PFSK-1 (cell line): ENCODE data around the gene CYB561D1.

Experiments used
- FOXP2 ChIP-seq: optimal IDR thresholded peaks from 2 replicates; pipeline ENCODE3; 2011; ENCODE audit warnings: borderline replicate concordance, control low read depth, inconsistent platforms; ENCODE audit not compliant: insufficient read depth; ENCODE audit errors: extremely low read length, extremely low read depth
- POLR2AphosphoS5 ChIP-seq: IDR thresholded peaks from 2 replicates; pipeline ENCODE4 v1.6.1; 2012; ENCODE audit warnings: low read depth, mild to moderate bottlenecking, control low read depth, low read length, moderate library complexity
- SIN3A ChIP-seq: IDR thresholded peaks from 2 replicates; pipeline ENCODE4 v1.6.1; 2012; ENCODE audit warnings: mild to moderate bottlenecking, low read length, moderate library complexity, borderline replicate concordance; ENCODE audit not compliant: insufficient read depth
- TAF1 ChIP-seq: IDR thresholded peaks from 2 replicates; pipeline ENCODE4 v1.6.1; 2012; ENCODE audit warnings: low read length, control low read depth, borderline replicate concordance; ENCODE audit not compliant: insufficient read depth
- TF ChIP-seq, protein P1 (sequence below), 2 experiments: IDR thresholded peaks; 2 replicates each; pipeline versions ENCODE4 v1.6.1 to v1.8.0; 2011 to 2012; ENCODE audit warnings: low read depth in 2 of 2, low read length in 2 of 2, control low read depth in 1 of 2, inconsistent platforms in 1 of 2, mild to moderate bottlenecking in 1 of 2, moderate library complexity in 1 of 2; ENCODE audit not compliant: insufficient read depth in 1 of 2

The CYB561D1 gene

DNA sequence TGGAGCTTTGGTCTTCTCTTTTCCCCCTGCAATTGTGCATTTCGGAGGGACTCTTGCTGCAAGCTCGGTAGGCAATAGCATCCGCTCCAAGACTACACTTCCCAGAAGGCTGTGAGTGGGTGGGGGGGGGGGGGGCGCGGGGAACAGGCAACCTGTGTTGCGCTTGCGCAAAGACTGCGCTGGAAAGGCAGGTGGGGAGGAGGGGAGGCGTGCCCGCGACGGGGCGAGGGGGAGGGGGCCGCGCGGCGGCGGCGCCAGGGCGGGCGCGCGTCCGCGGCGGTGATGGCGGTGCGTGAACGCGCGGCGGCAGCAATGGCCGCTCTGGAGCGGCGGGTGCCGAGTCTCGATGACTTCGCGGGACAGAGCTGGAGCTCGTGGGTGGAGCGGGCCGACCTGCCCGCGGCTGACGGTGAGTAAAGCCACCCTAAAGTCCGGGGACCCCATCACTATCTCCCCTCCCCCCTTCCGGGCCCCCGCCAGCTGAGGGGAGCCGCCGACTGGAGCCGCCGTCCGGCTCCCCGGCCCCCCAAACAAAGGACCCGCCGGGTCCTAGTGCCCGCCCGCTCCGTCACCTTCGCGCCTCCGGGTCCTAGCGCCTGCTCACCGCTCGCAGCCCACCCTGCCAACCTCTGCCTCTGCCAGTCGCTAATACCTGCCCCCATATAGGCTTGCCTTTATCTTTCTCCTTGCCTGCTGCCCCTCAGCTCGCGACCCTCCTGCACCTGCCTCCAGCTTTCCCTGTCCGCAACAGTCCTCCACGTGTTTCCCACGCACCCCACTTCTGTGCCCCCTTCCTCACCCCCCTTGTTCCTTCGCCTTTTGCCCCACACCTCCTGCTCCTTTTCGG, 10.0 kb upstream of the CYB561D1 start, which contains the start of gene ATXN7L2:
Gene ATXN7L2 (plus strand): TSS at position 234 of the 847 bp plus-strand sequence. CDS start 49 bp downstream, at position 283.
- TF ChIP-seq FOXP2 (peak; percentile 9), TAF1 (peak; percentile 92), SIN3A (peak; percentile 69; the same call in 1 of the 2 replicates), POLR2AphosphoS5 (peak; percentile 48; the same call in 1 of the 2 replicates)
- TF ChIP-seq, protein P1, sequence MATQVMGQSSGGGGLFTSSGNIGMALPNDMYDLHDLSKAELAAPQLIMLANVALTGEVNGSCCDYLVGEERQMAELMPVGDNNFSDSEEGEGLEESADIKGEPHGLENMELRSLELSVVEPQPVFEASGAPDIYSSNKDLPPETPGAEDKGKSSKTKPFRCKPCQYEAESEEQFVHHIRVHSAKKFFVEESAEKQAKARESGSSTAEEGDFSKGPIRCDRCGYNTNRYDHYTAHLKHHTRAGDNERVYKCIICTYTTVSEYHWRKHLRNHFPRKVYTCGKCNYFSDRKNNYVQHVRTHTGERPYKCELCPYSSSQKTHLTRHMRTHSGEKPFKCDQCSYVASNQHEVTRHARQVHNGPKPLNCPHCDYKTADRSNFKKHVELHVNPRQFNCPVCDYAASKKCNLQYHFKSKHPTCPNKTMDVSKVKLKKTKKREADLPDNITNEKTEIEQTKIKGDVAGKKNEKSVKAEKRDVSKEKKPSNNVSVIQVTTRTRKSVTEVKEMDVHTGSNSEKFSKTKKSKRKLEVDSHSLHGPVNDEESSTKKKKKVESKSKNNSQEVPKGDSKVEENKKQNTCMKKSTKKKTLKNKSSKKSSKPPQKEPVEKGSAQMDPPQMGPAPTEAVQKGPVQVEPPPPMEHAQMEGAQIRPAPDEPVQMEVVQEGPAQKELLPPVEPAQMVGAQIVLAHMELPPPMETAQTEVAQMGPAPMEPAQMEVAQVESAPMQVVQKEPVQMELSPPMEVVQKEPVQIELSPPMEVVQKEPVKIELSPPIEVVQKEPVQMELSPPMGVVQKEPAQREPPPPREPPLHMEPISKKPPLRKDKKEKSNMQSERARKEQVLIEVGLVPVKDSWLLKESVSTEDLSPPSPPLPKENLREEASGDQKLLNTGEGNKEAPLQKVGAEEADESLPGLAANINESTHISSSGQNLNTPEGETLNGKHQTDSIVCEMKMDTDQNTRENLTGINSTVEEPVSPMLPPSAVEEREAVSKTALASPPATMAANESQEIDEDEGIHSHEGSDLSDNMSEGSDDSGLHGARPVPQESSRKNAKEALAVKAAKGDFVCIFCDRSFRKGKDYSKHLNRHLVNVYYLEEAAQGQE (IDR thresholded peaks at IDR 0.05; ENCODE audit: insufficient read depth in 1 of 2, low read depth in 2 of 2, low read length in 2 of 2), result peak; percentile 26 to 37; a peak in 2 of 4 replicates

DNA sequence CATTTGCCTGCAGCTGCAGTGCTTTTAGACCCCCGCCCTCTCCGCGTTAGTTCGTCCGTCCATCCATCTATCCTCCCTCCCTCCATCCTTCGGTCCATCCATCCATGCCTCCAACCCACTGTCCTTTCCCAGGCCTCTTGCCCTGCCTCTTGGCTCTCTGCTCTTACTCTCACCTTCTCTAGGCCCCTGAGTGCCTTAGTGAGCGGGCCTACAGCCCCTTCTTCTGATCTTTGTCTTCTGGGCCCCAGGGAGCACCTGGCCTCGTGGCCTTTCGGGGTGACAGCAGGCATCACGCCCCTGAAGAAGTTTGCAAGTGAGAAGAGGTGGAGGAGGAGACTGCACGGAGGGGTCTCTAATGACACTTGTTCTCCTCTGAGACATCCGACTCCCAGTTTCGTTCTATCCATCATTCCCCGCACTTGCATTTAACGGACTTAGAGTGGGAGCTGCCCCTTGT, 9.3 kb upstream of the CYB561D1 start:
- no peak for TF ChIP-seq FOXP2
- no peak for TF ChIP-seq POLR2AphosphoS5
- TF ChIP-seq TAF1, result no peak
- TF ChIP-seq SIN3A, result no peak
- TF ChIP-seq, protein P1 (IDR thresholded peaks at IDR 0.05; ENCODE audit: insufficient read depth in 1 of 2, low read depth in 2 of 2, low read length in 2 of 2), result no peak

DNA sequence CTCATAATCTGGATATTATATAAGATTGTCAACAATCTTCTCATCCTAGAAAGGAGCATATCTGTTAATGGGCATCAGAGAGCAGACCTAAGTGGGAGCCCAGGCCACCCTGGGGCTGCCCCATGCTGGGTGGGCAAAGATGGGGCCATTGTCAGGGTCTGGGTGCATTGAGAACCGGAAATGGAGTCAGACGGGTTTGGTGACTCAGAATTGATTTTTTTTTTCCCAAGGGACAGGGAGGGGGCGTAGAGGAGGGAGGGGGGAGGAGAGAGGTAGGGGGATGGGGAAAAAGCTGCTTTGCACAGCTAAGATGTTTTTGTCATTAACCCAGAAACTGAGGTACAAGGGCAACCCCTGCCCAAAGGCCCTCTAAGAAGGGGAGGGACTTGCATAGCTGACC, 8.9 kb upstream of the CYB561D1 start:
- TF ChIP-seq SIN3A (no peak), TAF1 (no peak), FOXP2 (no peak), POLR2AphosphoS5 (no peak)
- TF ChIP-seq, protein P1 (IDR thresholded peaks at IDR 0.05; ENCODE audit: insufficient read depth in 1 of 2, low read depth in 2 of 2, low read length in 2 of 2), result no peak

DNA sequence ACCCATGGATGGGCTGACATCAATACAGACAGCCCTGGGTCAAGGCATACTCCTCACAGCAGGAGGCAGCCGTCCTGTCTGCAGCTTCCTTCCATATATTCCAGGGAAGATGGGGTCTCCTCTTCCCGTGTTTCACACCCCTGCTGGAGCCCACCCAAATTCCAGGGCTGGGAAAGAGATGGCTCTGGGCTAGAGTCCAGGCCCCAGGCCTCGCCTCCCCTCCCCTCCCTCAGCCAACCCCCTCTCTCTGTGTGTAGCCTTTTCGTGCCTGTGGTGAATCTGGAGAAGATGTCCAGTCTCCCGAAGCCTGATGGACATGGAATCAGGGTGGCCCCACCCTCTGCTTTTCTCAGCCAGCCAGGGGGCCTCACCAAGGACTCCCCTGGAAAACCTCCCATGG, 6.6 kb upstream of the CYB561D1 start:
- no peak for TF ChIP-seq FOXP2

DNA sequence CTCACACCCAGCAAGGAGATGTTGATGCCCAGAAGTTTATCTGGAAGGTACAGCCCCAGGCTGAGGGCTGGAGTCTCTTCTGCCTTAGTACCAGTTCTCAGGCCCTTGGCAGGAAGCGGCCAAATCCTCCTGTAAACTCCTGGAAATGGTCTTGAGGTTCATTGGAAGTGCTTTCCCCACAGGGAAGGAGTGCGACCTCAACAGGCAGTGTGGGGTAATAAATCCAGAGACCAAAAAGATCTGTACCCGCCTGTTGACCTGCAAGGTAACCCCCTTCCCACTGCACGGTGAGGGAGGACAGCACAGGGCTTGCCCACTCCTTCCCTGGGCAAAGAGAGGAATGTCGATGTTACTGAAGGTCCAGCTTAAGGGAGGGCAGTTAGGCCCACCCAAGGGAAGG, 5.7 kb upstream of the CYB561D1 start:
- TF ChIP-seq, protein P1 (IDR thresholded peaks at IDR 0.05; ENCODE audit: insufficient read depth in 1 of 2, low read depth in 2 of 2, low read length in 2 of 2), result no peak
- TF ChIP-seq TAF1, result no peak
- no peak for TF ChIP-seq POLR2AphosphoS5
- TF ChIP-seq FOXP2, result no peak
- TF ChIP-seq SIN3A, result no peak
